ENCODE results near the gene TAF11.
"Not testable (repeated sequence)": the region's sequence is repeated elsewhere in the genome, so short reads cannot be mapped to it uniquely, and the experiment has no call there.

Gene TAF11, protein sequence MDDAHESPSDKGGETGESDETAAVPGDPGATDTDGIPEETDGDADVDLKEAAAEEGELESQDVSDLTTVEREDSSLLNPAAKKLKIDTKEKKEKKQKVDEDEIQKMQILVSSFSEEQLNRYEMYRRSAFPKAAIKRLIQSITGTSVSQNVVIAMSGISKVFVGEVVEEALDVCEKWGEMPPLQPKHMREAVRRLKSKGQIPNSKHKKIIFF

DNA sequence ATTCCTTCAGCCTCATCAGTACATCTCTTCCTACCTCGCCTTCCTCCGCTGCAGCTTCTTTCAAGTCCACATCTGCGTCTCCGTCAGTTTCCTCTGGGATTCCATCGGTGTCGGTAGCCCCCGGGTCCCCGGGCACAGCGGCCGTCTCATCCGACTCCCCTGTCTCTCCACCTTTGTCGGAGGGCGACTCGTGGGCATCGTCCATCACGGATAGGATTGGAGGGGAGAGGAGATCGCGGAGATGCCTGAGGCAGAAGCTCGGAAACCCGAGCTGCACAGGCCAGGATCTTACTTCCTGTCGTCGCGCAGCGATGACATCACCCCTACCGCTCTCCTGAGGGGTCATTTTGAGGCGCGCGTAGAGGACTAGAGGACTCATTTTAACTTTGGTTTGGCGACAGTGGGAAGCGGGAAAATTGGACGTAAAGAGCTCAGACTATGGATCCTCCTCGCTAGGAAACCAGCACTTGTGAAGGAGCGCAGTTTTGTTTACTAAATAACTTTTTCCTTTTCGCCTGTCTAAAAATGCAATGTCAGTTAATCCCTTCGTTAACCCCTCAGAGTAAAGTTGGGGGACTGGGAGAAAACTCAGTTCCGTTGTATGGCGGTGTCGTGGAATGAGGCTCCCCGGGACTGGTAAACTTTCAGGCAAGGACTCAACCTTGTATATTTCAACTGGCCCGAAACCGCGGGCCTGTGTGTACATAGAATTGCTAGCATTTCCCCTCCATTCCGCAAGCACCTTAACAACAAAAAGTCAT, at the start of gene TAF11:
Gene TAF11, minus strand, starts transcription at position 290 of the 761 bp plus-strand sequence. Its CDS starts 85 bp downstream, at position 205.
- peak; percentile 97 for DNase-seq

DNA sequence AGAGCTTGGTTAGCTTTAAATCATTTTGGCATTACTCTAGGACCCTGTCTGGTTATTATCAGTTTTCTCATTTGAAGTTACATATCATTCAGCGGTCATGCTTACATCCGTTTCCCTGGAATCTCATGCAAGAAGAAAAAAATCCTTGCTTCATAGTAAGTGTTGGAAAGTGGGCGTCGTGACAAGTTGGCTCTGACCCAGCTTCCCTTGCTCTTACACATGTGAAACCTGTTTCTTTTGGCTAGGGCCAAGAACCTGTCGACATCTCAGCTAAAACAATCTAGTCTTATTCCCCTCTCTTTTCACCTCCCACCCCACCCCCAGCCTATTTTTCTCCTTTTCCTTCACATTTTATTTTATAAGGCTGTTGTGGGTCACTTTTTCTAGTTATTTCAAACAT, 46.7 kb upstream of the TAF11 start:
- peak; percentile 82 for DNase-seq

DNA sequence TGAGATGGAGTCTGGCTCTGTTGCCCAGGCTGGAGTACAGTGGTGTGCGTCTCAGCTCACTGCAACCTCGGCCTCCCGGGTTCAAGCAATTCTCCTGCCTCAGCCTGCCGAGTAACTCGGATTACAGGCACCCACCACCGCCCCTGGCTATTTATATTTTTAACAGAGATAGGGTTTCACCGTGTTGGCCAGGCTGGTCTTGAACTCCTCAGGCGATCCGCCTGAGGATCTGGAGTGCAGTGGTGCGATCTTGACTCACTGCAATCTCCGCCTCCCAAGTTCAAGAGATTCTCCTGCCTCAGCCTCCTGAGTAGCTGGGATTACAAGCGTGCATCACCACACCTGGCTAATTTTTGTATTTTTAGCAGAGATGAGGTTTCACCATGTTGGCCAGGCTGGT, 44.4 kb upstream of the TAF11 start:
- DNase-seq, result not testable (repeated sequence)

DNA sequence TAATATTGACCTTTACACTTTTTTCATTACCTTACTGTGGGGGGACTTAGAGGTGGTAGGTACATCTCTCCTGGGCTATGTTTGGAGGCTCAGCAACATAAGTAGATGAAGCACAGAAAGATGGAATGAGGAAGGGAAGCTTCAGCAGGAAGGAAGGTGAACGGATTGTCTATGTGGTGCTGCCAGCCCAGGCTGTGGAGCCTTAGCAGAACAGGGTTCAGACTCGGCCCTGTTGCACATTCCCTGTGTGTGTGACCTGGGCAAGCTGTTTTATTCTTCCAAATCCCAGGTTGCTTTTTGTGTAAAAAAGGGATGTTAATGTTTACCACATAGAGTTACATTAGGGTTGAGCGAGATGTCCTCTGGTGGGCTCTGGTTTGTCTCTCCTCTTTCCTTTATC, 42.4 kb upstream of the TAF11 start:
- no peak for DNase-seq

DNA sequence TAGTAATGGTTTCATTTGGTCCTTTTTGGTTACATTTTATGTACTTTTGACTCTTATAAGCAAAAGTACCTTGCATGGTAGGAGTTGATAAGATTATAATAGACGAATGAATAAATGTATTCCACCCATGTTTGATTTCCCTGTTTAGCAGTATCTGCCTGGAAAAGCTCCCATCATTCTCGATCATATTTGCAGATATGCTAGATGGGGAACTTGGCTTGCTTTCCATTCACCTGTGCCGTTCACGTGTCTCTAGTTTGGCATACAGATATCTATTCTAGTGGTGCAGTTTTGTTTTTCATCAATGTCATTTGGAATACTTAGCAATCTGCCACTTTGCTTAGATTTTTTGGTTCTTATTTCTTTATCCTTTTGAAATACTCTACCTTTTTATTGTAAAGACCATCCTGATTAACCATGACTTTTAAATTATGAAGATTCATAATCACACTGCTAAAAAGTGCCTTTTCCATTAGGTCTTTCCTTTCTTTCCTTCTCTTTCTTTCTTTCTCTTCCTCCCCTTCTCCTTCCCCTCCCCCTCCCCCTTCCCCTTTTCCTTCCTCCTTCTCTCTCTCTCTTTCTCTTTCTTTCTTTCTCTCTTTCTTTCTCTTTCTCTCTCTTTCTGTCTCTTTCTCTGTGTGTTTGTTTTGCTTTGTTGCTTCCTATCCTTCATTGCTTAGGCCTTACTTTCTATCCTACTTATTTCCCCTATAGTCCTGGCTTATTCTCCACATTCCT, 41.6 kb upstream of the TAF11 start:
- peak; percentile 54 for DNase-seq

DNA sequence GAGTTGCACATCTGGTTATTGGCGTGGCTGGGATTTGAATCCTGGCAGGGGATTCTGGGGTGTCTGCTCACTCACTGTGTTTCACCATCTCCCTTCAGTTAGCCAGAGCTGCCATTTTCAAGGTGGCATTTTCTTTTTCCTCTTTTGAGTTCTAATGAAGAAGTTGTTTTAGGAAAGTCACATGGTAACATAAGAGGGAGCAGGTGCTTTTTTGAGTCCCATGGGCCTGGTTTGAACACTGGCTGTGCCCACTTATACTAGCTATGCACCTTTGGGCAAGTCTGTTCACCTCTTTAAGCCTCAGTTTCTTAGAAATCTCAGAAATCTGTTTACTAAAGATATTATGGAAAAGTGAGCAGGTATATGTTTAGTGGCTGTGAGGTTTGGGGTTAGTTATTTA, 40.9 kb upstream of the TAF11 start:
- DNase-seq, result peak; percentile 75

DNA sequence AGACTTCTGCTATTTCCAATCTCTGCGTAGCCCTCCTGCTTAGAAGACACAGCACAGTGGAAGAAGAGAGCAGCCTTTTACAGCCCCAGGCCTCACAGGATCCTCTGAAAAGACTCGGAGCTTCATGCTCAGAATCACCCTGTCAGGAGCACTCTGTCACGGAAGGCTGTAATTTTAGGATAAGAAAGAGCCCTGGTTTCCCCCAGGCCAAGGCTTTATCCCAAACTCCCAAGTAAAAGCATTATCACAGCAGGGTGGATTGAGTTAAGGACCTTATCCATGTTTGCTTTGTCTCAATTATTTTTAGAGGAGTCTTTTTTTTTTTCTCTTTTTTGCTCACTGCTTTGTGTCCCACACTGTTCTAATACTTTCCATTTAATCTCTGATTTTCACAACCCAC, 40.4 kb upstream of the TAF11 start:
- DNase-seq, result peak; percentile 88

DNA sequence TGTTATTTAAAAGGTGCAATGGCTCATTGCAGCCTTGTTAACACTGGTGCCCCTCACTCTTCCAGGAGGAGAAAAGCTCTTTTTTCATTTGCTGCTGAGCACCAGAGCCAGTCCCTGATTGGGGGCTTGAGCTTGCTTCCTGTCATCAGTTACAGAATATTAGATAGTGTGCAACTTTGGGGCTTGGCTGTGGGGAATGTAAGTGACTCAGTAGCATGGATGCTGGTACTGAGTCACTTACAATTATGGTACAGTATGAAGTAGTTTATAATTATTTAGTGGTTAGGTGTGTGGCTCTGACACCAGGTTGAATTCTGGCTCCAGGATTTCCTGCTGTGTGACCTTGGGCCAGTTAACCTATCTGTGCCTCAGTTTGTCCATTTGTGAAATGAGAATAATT, 38.8 kb upstream of the TAF11 start:
- DNase-seq, result no peak

DNA sequence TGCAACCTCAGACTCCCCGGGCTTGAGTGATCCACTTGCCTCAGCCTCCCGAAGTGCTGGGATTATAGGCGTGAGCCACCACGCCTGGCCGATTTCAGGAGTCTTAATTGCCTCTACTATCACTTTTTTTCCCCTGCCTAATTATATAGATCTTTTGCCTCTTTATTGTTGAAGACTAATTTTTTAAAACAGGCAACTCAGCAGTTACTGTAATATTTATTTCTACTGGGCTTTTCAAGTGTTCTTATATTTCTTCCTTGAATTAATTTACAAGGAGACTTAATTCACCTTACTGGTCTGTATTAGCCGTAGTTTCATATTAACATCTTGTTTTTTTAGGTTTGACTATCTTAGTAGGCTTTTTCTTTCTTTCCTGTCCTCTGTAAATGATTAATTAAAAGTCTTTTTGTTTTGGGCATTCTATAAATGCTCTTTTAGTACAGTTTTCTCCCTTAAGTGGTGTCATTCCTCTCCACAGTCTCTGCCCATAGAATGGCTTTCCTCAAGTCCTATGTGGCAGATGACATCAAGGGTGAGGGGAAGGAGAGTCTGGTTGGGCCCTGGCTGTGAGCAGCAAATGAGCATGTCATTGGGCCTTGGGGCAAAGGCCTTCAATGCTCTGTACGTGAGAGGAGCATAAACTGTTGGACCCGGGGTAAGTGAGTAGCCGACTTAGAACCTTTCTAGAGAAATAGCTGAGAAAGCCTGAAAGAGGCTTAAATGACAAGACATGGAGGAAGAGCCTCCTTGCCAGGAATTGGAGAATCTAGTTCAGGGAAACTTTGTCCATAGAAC, 37.2 kb upstream of the TAF11 start:
- DNase-seq, result peak; percentile 85

DNA sequence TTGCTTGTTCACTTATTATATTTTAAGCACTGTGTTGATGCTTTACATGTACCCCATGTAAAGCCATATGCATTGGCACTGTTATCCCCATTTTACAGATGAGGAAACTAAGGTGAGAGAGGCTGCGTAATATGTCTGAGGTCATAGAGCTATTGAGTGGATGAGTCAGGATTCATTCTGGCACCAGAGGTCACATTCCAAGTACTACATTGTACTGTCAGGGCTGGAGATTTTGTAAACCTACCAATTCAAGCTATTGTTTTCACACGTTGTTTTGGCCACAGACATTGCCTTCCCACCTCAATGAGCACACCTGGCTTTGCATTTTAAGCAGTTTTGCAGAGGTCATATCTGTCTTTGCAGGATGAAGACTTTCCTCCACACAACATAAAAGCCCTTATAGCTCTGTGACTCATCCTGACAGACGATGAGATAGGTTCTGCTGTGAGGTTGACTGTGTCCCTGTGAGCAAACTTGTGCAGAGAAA, 34.4 kb upstream of the TAF11 start:
- no peak for DNase-seq

DNA sequence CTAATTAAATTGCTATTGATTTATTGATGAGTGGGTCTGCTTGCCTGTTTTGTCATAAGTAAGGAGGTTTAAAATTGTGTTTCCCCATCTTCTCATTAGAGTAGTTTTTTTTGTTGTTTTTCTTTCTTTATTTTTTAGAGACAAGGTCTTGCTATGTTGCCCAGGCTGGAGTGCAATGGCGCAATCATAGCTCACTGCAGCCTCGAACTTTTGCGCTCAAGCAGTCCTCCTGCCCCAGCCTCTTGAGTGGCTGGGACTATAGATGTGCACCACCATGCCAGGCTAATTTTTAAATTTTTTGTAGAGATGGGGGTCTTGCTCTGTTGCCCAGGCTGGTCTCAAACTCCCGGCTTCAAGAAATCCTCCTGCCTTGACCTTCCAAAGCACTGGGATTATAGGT, 32.3 kb upstream of the TAF11 start:
- DNase-seq, result no peak

DNA sequence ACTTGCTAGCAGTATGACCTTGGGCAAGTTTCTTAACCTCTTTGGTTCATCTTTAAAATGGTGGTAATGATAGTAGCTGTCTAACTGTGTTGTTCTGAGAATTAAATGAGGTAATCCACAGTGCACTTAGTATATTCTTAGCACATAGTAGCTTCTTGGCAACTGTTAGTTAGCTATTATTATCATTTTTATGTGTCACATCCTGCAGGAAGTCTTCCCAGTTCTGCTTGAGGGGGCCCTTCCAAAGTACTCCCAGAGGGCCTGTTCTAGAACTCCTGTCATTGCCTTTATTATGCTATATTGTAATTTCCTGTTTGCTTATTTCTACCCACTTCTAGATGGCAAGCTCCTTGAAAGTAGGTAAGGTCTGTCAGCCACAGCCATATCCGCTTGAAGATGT, 31.8 kb upstream of the TAF11 start:
- DNase-seq, result no peak

DNA sequence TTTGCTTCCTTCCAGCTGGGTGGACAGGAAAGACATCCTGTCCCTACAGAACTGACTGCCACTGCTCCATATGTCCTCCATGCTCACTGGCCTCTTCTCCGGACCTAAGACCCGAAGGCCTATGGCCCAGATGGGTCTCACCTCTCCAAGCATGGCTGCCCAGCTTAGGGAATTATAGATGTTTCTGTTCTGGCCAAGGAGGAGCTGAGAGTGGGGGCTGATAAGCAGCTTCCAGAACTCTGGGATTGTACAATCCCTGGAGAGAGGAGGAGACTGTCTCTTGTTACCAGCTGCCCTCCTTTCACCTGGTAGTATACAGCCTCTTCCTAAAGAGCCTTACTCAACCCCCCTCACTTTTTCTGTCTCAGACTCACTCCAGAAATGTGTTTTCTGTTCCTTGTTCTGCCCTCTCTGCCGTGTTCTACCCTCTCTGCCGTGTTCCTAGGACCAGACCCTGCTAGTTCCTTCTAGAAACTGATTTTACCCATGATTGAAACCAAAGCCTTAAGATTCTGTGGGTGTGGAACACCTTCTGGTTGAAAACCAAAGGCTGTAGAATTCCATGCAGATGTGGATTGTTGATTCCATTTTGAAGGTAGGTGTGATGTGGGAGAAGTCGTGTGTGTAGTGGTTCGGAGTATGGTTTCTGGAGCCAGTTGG, 29.9 kb upstream of the TAF11 start:
- no peak for DNase-seq

DNA sequence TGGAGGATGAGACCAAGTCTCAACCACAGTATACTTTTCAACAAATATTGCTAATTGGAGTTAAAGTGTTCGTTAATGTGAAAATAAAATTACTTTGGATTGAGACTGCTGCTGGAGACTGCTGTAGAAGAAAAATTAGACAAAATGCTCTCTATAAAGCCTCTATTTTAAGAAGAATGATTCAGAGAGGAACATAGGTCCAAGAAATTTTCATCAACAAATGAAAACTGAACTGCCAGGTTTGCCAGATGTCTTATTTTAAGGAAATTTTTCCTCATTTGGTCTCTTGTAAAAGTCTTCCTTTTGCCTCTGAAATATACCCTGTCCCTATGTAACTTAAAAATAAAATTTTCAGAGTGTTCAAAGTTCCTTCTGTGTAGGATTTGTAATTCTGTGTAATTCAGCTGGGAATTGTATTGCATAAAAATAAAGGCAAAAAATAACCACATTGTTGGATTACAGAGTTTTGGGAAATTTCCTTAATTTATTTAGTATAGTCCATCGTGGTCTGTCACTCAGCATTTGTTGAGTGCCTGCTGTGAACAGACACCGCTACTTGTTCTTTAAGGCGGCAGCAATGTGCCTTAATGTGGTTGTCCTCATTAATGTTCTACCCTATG, 28.6 kb upstream of the TAF11 start:
- no peak for DNase-seq

DNA sequence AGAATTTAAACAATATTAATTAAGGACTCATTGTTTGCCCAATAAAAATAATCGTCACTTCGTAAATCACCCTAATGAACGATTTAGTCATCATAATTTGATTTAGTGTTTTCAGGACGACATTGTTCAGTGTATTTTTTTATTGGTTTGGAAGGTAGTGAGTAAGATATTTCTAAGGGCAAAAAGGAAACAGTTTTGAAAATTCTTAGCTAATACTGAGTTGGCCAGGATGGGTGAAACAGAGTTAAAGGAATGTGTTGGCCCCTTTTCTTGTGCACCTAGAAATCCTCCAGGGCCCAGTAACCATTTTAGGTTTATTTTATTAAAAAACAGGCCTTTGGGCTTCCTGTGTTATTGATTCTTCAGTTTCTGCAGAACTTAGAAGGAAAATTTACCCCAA, 26.5 kb upstream of the TAF11 start:
- no peak for DNase-seq

DNA sequence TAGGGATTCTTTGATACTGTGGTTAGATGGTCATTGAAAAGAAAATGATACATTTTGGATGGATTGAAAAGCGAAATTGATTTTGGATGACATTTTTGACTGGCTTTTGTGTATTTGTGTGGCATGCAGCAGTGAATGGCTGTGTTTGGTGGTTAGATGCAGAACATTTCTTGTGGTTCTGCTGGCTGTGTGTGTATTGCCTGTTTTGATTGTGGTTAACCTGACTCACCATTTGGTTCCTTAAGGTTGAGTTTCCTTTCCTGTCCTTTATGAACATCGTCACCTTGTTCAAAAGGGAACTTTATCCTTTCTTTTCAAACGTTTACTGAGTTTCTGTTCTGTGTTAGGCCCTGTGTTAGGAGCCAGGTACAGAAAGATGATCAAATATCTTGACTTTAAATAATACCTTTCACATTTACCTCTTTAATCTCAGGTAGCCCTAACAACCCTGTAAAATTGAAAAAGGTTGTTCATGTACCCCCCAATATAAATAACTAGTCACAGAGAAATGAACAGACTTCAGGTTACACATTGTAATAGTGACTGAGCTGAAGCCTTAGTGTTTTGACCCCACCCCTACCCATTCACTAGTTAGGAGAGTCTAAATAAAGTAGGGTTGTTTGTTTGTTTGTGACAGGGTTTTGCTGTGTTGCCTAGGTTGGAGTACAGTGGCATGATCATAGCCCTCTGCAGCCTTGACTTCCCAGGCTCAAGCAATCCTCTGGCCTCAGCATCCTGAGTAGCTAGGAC, 25.0 kb upstream of the TAF11 start:
- no peak for DNase-seq

DNA sequence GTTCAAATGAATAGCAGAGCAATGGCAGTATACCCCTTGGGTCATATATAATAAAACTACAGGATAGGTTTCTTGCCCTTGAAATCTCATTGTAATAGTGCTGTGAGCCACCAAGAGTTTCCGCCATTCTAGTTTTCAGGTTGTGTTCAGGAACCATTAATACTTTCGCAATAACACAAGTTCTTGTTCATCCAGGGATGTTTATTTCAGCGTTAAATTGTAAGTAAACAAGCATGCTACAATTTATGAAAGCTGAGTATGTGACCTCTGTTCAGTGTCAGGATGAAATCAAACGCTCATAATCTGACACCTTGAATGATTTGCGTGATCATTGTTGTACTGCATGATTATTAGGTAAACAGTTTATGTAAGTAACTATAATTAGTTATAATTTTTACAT, 24.0 kb upstream of the TAF11 start:
- DNase-seq, result no peak

DNA sequence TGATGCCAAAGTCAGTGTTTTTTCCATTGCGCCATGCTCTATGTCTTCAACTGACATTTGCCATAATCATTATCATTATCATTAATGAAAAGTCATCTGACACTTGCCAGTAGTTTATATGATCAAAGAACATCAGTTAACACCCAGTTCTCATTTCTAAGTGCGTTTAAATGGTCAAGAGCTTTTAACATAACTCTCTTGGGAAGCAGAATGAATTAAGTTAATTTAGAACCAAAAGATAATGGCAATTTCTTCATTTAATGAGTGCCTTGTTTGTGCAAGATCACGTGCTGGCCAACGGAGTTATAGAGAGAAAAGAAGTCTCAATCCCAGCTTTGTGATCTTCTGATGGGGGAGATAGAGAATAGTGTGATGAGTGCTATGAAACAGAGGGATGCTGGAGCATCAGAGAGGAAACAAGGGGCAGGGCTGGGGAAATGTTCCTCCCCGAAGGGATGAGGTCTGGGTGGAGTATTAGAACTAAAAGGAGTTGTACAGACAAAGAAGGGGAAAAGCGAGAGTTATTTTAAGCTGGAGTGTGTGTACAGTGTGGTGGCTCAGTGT, 21.6 kb upstream of the TAF11 start:
- no peak for DNase-seq

DNA sequence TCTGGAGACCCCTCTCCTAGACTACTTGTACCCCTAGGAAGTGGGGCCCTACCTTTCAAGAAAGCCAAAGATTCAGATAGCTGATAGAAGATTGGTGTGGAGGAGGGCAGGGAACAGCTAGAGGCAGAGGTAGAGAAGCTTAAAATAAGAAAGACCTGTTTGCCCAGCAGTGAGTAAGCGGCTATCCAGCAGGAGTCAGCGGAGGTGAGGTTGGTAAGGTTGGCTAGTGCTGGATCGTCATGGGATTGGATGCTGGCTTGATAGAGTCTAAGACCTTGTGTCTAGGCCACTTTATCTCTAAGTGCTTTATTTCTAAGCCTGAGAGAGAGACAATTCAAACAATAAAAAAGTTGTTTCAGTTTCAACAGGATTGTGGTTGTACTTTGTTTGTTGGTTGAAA, 20.4 kb upstream of the TAF11 start:
- no peak for DNase-seq

DNA sequence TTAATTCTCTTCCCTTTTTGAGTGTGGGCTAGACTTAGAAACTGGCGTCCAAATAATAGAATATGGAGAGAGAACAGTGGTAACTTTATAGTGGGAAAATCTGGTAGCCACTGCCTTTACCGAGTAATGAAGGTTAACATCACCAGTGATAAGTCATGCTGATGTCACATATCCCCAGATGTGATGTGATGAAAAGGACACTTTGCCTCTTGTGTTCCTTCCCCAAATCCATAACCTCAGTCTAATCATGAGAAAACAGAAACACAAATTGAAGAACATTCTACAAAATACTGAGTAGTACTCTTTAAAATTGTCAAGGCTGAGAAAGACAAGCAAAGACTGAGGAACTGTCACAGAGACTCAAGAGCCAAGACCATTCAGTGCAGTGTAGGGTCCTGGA, 19.0 kb upstream of the TAF11 start:
- DNase-seq, result no peak

Data from DMS79 treated with DMSO at 0.1 percent for 48 hours (cell line).